GM23248 (cell line): ENCODE data around the gene PSMB3.

ENCODE experiments used
- EZH2 ChIP-seq: fragments of 200-600 bp; sonication (generic); IDR thresholded peaks from 2 replicates; pipeline ENCODE4 v1.6.1; 2018; ENCODE audit warnings: antibody characterized with exemption, mild to moderate bottlenecking; ENCODE audit not compliant: insufficient read depth, poor library complexity, severe bottlenecking
- EZH2phosphoT487 ChIP-seq: fragments of 200-600 bp; sonication (generic); IDR thresholded peaks from 2 replicates; pipeline ENCODE4 v1.6.1; 2018; ENCODE audit warnings: antibody characterized with exemption, moderate library complexity, mild to moderate bottlenecking, low read depth; ENCODE audit not compliant: insufficient read depth

GRCh38 chr17:38712593-38712992, 39.9 kb upstream of the PSMB3 start:
- TF ChIP-seq EZH2phosphoT487 (no peak), EZH2 (no peak)
